HL-60 (cell line): ENCODE data around the gene KCNK15.

Source experiments
- DNase-seq, 2 experiments: peaks; one replicate each; pipeline ENCODE4 v3.0.0-alpha.2; 2010 to 2020; ENCODE audit warnings: low read depth in 1 of 2, low spot score in 1 of 2
- H3K27ac ChIP-seq: fragments of 250-450 bp; sonication (Bioruptor Pico); replicated peaks from 2 replicates; pipeline ENCODE4 v1.5.1; 2020; ENCODE audit warnings: mild to moderate bottlenecking, moderate library complexity
- H3K27me3 ChIP-seq: fragments of 250-450 bp; sonication (Bioruptor Pico); 2 replicates; pipeline ENCODE4 v1.5.1; 2021; ENCODE audit warnings: mild to moderate bottlenecking, moderate library complexity; ENCODE audit not compliant: insufficient read depth, poor library complexity, severe bottlenecking
- H3K4me3 ChIP-seq: replicated peaks from 2 replicates; pipeline ENCODE4 v1.5.1; 2011; ENCODE audit warnings: mild to moderate bottlenecking, control low read depth, low read length; ENCODE audit not compliant: insufficient read depth
- GABPA ChIP-seq: IDR thresholded peaks from 2 replicates; pipeline ENCODE4 v1.6.1; 2012; ENCODE audit warnings: low read depth
- POLR2AphosphoS5 ChIP-seq: IDR thresholded peaks from 2 replicates; pipeline ENCODE4 v1.6.1; 2012; ENCODE audit warnings: low read depth
- REST ChIP-seq: IDR thresholded peaks from 2 replicates; pipeline ENCODE4 v1.6.1; 2012; ENCODE audit warnings: low read depth; ENCODE audit not compliant: insufficient replicate concordance
- SPI1 ChIP-seq: IDR thresholded peaks from 2 replicates; pipeline ENCODE4 v1.6.1; 2012; ENCODE audit warnings: low read depth, mild to moderate bottlenecking, borderline replicate concordance
- TF ChIP-seq, protein P1 (sequence below): IDR thresholded peaks from one replicate; pipeline ENCODE4 v1.5.1; 2011; ENCODE audit warnings: low read length, control low read depth, inconsistent platforms; ENCODE audit not compliant: insufficient read depth

Gene KCNK15

DNA sequence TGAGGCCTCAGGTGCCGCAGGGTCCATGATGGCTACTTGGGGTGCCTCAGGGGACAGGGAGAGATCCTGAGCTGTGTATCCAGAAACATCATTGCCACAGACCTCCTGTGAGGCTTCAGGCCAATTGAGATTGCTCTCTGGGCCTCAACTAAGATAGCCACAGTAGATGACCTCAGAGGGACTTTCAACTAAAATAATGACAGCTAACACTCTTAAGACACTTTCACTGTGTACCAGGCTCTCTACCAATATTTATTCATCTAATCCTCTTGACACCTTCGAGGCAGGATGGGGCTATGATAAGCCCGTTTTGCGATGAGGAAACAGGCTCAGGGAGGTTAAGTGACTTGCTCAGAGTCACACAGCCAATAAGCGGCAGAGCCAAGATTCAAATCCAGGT is 54.0 kb downstream of the KCNK15 start:
- no peak for TF ChIP-seq GABPA
- no peak for TF ChIP-seq POLR2AphosphoS5
- no peak for TF ChIP-seq SPI1
- TF ChIP-seq, protein P1, sequence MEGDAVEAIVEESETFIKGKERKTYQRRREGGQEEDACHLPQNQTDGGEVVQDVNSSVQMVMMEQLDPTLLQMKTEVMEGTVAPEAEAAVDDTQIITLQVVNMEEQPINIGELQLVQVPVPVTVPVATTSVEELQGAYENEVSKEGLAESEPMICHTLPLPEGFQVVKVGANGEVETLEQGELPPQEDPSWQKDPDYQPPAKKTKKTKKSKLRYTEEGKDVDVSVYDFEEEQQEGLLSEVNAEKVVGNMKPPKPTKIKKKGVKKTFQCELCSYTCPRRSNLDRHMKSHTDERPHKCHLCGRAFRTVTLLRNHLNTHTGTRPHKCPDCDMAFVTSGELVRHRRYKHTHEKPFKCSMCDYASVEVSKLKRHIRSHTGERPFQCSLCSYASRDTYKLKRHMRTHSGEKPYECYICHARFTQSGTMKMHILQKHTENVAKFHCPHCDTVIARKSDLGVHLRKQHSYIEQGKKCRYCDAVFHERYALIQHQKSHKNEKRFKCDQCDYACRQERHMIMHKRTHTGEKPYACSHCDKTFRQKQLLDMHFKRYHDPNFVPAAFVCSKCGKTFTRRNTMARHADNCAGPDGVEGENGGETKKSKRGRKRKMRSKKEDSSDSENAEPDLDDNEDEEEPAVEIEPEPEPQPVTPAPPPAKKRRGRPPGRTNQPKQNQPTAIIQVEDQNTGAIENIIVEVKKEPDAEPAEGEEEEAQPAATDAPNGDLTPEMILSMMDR = no peak
- TF ChIP-seq REST = no peak

DNA sequence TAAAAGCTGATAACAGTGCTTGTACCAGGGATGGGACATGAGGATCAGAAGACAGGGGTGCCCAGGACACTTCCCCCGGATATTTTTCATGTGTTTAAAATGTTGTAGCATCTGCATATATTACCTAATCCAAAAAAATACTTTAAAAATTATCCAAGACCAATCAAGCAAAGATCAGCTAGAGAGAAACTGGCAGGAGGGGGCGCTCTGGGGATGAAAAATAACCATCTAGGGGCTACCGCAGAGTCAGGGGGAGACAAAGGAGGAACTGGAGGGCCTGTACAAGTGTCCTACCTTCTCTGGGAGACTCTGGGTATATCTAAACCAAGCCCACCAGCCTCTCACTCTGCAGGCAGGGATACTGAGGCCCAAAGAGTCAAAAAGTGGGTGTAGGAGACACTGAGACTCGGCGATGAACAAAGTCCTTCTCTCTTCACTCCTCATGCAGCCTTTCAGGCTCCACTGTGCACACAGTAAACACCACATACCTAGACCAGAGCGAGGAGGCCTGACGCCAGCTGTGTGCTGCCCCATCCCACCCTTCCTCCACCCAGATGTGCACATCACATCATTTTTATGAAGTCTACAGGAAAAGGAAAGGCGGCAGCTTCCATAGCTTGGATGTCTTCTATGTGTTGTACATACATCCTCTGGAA is 54.9 kb downstream of the KCNK15 start:
- TF ChIP-seq SPI1 = no peak
- TF ChIP-seq POLR2AphosphoS5 = no peak
- no peak for TF ChIP-seq GABPA
- TF ChIP-seq, protein P1 = no peak
- TF ChIP-seq REST = no peak
- DNase-seq = no peak
- Histone ChIP-seq H3K27me3 (no peaks in the 10 kb centered on the region), H3K4me3 (no peak overlapping the region), H3K27ac (no peak overlapping the region)

More for the DNA sequence above, 54.0 kb downstream of the KCNK15 start:
- Histone ChIP-seq H3K4me3 (no peak overlapping the region), H3K27ac (no peak overlapping the region), H3K27me3 (no peaks in the 10 kb centered on the region)
- DNase-seq = no peak
